HG02884 (cell line): ENCODE measurements around the gene IPMK.

Source experiments
- ATAC-seq: cut with Tn5 transposase; IDR thresholded peaks from one replicate; pipeline ENCODE4 v1.9.1; 2021; ENCODE audit warnings: mild to moderate bottlenecking, moderate library complexity; ENCODE audit not compliant: unreplicated experiment

IPMK gene

GRCh38 chr10:58267713-58268453 is at the start of gene IPMK:
IPMK (minus strand) TSS chr10:58267894; CDS start chr10:58267611, 283 bp downstream.
- peak; percentile 43 for ATAC-seq

DNA sequence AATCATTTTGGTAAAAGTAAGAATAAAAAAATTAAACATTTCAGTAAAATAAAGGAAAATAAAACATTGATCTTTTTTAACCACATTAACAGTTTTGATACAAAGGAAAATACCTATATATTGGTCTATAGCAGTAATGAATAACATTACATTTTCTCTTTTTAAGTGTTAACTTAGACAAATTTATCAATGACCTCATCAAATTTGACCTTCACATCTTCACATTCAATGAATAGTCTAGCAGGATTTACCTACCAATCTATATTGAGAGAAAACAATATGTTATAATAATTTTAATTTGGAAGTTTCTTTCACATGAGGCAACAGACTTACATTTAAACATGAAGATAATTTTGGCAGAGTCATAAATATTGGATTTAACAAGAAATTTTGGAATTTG is 49.2 kb upstream of the IPMK start:
- no peak for ATAC-seq

DNA sequence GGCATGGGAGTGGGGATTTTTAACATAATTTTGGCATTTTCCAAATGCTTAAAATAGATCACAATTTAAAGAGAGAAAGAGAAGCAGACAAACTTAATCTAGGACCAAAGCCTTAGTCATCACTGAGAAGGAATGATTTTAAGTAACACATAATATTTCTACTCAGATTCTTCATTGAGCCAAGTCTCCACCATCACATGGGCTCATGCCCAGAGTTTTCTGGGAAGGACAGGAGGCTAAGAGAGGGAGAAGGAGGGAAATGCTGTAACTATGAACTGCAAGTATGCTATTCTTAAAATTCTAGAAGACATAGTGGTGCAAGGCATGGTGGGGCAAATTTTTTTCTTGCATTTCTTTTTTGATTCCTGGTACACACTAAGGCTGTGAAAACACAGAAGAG is 43.3 kb upstream of the IPMK start:
- ATAC-seq: no peak

- no peak for ATAC-seq
Observed at GRCh38 chr10:58307676-58308075, 40.0 kb upstream of the IPMK start.

- no peak for ATAC-seq
Observed at GRCh38 chr10:58305821-58306220, 38.1 kb upstream of the IPMK start.

DNA sequence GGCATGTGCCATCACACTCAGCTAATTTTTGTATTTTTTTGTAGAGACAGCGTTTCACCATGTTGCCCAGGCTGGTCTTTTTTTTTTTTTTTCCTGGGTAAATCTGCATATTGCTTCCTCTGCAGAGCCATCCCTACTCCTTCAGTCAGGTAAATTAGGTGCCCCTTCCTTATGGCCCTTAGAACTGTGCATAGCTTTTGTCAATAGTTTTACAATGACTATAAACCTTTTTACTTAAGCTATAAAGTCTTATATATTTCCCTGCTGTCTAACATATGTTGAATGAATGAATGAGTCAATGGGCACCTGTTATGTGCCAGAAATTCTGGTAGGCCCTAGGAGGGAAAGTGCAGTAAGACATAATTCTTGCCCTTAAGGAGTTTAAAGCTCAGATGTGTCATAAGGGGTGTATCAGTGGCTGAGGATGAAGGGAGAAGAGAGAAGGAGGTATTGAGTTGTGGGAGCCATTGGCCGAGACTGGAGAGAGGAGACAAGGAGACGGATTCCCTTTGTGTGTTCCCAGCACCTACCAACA is 36.5 kb upstream of the IPMK start:
- no peak for ATAC-seq

DNA sequence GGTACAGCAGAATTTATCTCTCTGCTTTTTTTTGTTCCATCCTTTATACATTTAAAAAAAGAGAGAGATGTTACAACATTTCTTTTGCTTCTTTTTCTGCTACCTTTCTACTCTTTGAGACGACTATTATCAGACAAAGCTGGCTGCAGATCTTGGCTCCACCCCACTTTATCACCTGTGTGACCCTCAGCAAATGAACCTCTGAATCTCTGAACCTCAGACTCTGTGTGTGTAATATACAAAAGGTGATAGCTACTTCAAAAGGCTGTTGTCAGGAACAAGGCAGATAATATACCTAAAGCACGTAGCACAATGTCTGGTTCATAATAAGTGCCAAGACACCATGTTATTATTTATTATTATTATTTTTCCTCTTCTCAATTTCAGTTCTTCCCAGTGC is 34.6 kb upstream of the IPMK start:
- ATAC-seq: no peak

- no peak for ATAC-seq
Observed at GRCh38 chr10:58300676-58301075, 33.0 kb upstream of the IPMK start.

- ATAC-seq: peak; percentile 94
Observed at GRCh38 chr10:58299580-58299979, 31.9 kb upstream of the IPMK start.

DNA sequence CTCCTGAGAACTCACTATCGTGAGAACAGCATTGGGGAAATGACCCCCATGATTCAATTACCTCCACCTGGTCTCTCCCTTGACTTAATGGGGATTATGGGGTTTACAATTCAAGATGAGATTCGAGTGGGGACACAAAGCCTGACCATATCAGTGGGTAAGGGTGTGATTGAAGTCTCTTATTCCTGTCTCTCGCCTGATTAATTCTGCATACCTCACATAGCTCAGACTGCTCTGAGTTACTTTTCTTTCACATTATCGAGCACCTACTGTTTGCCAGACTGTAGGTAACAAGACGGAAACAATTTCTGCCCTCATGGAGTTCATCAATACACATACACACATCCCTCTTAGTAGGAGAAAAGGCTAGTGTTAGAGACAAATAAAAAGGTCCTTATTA is 26.3 kb upstream of the IPMK start:
- ATAC-seq: no peak

- ATAC-seq: peak; percentile 91
Observed at GRCh38 chr10:58291538-58292174, 24.0 kb upstream of the IPMK start.

DNA sequence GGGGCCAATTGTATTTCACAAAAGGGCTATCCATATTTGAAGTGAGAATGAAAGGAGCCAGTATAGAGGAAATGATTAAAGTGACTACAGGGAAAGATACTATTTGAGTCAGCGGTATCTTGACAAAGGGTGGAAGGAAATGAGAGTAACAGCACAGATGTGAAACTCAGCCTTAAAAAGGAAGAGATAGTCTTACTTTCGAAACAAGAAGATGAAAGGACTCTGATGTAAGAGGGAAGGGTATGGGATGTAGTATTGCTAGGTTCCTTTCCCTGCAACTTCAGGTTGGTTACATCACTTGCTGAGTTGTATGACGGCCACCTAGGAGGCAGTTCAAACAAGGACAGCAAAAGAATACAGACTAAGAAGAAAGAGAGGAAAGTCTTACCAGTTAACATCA is 14.9 kb upstream of the IPMK start:
- ATAC-seq: peak; percentile 97

- ATAC-seq: no peak
Observed at GRCh38 chr10:58281092-58281752, 13.5 kb upstream of the IPMK start.

- ATAC-seq: no peak
Observed at GRCh38 chr10:58280477-58280876, 12.8 kb upstream of the IPMK start.

DNA sequence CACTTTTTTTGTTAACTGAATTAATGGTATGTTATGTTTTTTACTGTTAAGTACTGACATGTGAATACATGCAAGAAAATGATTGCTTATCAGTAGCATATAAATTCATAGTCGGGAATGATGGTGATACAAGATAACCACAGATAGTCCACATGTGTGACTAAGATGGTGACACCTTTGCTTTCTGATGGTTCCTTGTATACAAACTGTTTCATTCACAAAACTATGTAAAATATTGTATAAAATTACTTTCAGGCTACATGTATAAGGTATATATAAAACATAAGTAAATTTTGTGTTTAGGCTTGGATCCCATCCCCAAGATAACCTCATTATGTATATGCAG is 11.2 kb upstream of the IPMK start:
- no peak for ATAC-seq

DNA sequence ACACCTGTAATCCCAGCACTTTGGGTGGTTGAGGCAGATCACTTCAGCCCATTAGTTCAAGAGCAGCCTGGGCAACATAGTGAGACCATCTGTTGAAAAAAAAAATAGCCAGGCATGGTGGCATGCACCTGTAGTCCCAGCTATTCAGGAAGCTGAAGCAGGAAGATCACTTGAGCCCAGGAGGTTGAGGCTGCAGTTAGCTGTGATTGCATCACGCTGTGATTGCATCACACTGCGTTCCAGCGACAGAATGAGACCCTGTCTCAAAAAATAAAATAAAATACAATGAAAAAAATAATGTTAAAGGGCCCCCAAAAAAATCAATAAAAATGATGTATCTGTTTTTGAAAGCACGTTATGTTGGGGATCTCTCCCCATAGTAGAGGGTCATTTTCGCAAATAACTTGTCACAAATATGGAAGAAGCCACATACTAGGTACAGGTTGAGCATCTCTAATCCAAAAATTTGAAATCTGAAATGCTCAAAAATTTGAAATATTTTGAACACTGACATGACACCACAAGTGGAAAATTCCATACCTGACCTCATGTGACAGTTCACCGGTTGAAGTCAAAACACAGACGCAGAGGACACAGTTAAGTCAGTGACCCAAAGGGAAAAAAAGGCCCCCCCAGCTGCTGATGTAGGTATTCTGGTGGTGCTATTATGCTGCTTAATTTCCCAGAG is 10.7 kb upstream of the IPMK start:
- no peak for ATAC-seq

DNA sequence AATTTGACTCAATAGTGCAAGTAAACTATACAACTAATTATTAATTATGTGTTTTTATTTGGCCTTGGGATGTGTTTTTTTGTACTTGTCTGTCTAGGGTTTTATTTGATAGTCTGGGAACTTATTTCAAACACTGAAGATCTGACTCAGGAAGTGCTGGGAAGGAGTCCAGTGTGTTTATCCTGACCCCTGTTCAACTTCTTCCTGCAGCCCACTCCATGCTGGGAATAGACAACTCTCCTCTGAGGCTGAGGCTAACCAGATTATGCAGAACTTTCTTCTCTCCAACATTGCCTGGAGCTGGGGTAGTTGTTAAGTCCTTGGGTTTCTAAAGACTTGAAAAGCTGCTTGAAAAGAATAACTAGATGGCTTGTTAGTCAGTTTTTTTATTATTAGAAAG is 8.2 kb upstream of the IPMK start:
- ATAC-seq: no peak

- no peak for ATAC-seq
Observed at GRCh38 chr10:58275261-58275660, 7.6 kb upstream of the IPMK start.

- no peak for ATAC-seq
Observed at GRCh38 chr10:58269782-58270290, 2.1 kb upstream of the IPMK start.

GRCh38 chr10:58268946-58269781 is 1.5 kb upstream of the IPMK start, which contains the start of gene CISD1:
CISD1 (plus strand) TSS chr10:58269162; CDS start chr10:58269274, 112 bp downstream.
- ATAC-seq: peak; percentile 57
